NCI-H2196 treated with DMSO at 0.1 percent for 48 hours (cell line): Measurements from ENCODE around the gene SCART1.
"Not testable (repeated sequence)": the region's sequence is repeated elsewhere in the genome, so short reads cannot be mapped to it uniquely, and the experiment has no call there.

Source experiments
- DNase-seq: peaks from one replicate; lab custom pipeline; 2025; ENCODE audit not compliant: unreplicated experiment; lab: John Stamatoyannopoulos, UW

Gene SCART1

GRCh38 chr10:133431888-133432613 is 21.7 kb upstream of the SCART1 start:
- not testable (repeated sequence) for DNase-seq

GRCh38 chr10:133432789-133433188 is 21.0 kb upstream of the SCART1 start:
- not testable (repeated sequence) for DNase-seq

- DNase-seq = no peak
These were observed 15.0 kb upstream of the SCART1 start for GRCh38 chr10:133438711-133439273.

GRCh38 chr10:133439517-133440461 is 14.0 kb upstream of the SCART1 start:
- DNase-seq = no peak

GRCh38 chr10:133440633-133441285 is 13.0 kb upstream of the SCART1 start:
- no peak for DNase-seq

GRCh38 chr10:133441356-133441755 is 12.4 kb upstream of the SCART1 start:
- DNase-seq = not testable (repeated sequence)

GRCh38 chr10:133441780-133442179 is 12.0 kb upstream of the SCART1 start:
- DNase-seq = no peak

- no peak for DNase-seq
These were observed 11.4 kb upstream of the SCART1 start for GRCh38 chr10:133442191-133442966.

GRCh38 chr10:133442967-133443924 is 10.5 kb upstream of the SCART1 start:
- DNase-seq = no peak

GRCh38 chr10:133444342-133445267 is 9.1 kb upstream of the SCART1 start:
- no peak for DNase-seq

- no peak for DNase-seq
These were observed 8.4 kb upstream of the SCART1 start for GRCh38 chr10:133445268-133445732.

GRCh38 chr10:133445751-133446708 is 7.7 kb upstream of the SCART1 start:
- DNase-seq = no peak

GRCh38 chr10:133446979-133447378 is 6.8 kb upstream of the SCART1 start:
- DNase-seq = no peak

- DNase-seq = no peak
These were observed 5.6 kb upstream of the SCART1 start for GRCh38 chr10:133448120-133448519.

GRCh38 chr10:133451346-133451745 is 2.4 kb upstream of the SCART1 start:
- no peak for DNase-seq

GRCh38 chr10:133452453-133452852 is 1.3 kb upstream of the SCART1 start:
- no peak for DNase-seq
